Central memory CD4-positive, alpha-beta T cell (primary cell): ENCODE measurements around the gene NINJ2.
A peak's percentile ranks its signal among the peaks of the same experiment; 100 is the strongest.
"Not testable (repeated sequence)": the region's sequence is repeated elsewhere in the genome, so short reads cannot be mapped to it uniquely, and the experiment has no call there.

Source experiments
- DNase-seq: peaks from one replicate; pipeline ENCODE4 v3.0.0; 2022

Gene NINJ2

GRCh38 chr12:581746-582145 lies 81.5 kb downstream of the NINJ2 start:
- DNase-seq = no peak

- no peak for DNase-seq
Measured at GRCh38 chr12:581321-581720, 81.9 kb downstream of the NINJ2 start.

GRCh38 chr12:580813-581212 lies 82.4 kb downstream of the NINJ2 start:
- no peak for DNase-seq

- DNase-seq = no peak
Measured at GRCh38 chr12:579420-580110, 83.7 kb downstream of the NINJ2 start.

- DNase-seq = no peak
Measured at GRCh38 chr12:578748-579419, 84.4 kb downstream of the NINJ2 start.

- not testable (repeated sequence) for DNase-seq
Measured at GRCh38 chr12:577994-578747, 85.1 kb downstream of the NINJ2 start.

- DNase-seq = no peak
Measured at GRCh38 chr12:576615-577110, 86.6 kb downstream of the NINJ2 start.

GRCh38 chr12:575948-576614 lies 87.2 kb downstream of the NINJ2 start:
- DNase-seq = peak; percentile 80

GRCh38 chr12:575129-575502 lies 88.1 kb downstream of the NINJ2 start:
- DNase-seq = no peak

- DNase-seq = no peak
Measured at GRCh38 chr12:574475-575128, 88.6 kb downstream of the NINJ2 start.

GRCh38 chr12:573232-573631 lies 90.0 kb downstream of the NINJ2 start:
- DNase-seq = no peak

GRCh38 chr12:572532-572899 lies 90.7 kb downstream of the NINJ2 start:
- no peak for DNase-seq

- no peak for DNase-seq
Measured at GRCh38 chr12:571795-572531, 91.3 kb downstream of the NINJ2 start.

GRCh38 chr12:570921-571794 lies 92.1 kb downstream of the NINJ2 start:
- DNase-seq = no peak

- no peak for DNase-seq
Measured at GRCh38 chr12:570435-570920, 92.8 kb downstream of the NINJ2 start.

- DNase-seq = peak; percentile 78
Measured at GRCh38 chr12:569803-570434, 93.3 kb downstream of the NINJ2 start.

GRCh38 chr12:569091-569676 lies 94.1 kb downstream of the NINJ2 start:
- DNase-seq = no peak

GRCh38 chr12:568486-568885 lies 94.8 kb downstream of the NINJ2 start:
- DNase-seq = no peak

- DNase-seq = no peak
Measured at GRCh38 chr12:565589-566105, 97.6 kb downstream of the NINJ2 start.

GRCh38 chr12:565161-565560 lies 98.1 kb downstream of the NINJ2 start:
- no peak for DNase-seq
